NCI-H2171 (cell line): ENCODE results near the gene MICALL2.

Experiments used
- DNase-seq: peaks from one replicate; lab custom pipeline; 2025; lab: John Stamatoyannopoulos, UW

MICALL2 gene

GRCh38 chr7:1413936-1414639 is 45.2 kb downstream of the MICALL2 start:
- peak; percentile 44 for DNase-seq

DNA sequence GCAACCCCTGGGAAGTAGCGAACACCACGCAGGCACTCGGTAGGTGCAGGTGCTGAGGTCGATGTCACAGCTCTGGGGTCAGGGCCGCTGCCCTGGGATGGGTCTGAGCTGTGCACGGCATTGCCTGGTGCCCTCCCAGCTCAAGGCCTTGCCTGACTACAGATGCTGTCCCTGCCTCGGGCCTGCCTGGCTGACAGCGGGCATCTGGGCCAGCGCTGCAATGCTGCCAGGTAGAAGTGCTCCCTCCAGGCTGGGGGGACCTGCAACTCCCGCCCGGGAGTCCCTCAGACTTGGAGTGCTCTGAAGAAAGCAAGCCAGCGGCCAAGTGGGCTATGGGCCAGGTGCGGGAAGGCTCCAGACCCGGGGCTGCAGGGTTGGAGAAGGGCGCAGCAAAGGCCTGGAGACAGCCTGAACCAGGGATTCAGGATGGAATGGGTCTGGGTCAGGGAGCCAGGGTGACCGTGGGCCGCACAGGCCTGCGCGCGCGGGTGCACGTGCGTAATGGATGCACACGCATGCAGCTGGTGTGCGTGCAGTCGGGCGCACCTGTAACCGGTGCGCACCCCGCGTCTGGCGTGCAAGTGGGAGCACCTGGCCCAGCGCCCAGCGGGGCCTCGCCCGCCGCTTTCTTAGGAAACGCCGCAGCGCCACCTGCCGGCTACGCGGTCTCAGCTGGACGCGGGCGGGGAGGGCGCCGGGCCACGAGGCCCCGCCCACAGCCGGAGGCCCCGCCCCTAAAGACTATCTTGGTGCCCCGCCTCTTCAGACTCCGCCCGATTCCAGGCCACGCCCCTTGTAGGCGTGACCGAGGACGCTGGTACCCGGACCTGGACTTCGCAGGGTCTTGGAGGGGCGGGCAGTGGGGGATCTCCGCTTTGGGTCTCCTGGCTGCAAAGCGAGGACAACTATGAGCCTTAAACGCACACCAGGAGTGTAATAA is 46.7 kb downstream of the MICALL2 start:
- peak; percentile 93 for DNase-seq

DNA sequence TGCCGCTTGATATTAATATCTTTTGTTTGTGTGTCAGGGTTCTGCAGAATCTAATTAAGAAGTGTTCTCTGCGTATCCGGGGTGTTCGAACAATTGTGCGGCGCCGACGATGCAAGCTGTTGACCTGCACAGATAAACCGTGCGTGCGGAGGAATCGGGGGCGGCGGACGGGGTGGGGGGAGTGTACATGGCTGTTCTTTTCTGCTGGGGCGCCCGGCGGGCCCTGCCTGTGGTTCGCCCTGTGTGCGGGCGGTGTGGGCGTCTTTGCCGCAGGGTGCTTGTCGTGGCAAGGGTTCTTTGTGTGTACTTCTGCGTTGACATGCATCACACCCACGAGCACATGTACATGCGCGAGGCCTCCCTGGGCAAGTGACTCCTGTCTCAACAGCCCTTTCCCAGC is 47.9 kb downstream of the MICALL2 start:
- DNase-seq: no peak

DNA sequence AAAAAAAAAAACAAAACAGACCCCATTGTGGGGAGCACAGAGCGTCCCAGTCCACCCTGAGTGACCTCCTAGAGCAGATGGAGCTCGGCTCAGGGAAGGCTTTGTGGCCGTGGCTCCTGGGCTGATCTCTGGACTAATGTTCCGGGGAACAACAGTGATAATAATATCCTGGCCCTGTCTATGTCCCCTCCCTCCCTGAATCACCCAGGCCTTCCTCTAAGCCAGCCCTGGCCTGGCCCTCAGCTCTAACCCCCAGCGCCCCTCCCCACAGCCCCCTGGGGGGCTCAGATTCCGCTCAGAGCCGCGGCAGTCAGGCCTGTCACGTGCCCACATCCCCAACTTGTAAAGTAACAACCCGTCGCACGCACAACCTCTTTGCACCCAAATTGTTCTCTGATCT is 48.3 kb downstream of the MICALL2 start:
- DNase-seq: no peak

DNA sequence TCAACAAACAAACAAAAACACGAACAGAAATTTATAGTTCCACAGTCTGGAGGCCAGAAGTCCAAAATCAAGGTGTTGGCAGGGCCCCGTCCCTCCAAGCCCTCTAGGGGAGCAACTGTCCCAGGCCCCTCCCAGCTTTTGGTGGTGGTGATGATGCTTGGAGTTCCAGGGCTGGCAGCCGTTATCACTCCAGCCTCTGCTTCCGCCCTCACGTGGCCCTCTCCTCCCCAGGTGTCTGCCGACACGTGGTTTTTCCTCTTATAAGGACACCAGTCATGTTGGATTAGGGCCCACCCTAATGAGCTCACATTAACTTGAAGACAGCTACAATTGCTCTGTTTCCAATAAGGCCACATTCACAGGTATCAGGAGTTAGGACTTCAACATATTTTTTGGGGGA is 49.7 kb downstream of the MICALL2 start:
- no peak for DNase-seq

DNA sequence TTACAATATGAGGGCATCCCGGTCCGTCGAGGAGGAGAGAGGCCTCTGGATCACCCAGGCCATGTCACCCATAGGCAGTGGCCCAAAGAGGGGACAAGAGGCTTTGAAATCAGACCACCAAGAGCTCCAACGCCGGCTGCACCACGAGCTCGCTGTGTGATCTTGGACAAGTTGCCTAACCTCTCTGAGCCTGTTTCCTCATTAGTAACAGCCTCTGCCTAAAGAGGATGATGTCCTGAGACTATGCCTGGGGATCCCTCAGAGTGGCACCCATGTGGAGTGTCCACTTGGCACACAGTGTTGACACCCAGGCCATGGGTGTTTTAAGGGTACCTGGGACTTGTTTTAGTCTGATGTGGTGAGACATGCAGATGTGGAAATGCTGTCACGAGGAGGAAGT is 50.8 kb downstream of the MICALL2 start:
- no peak for DNase-seq

- no peak for DNase-seq
Observed at GRCh38 chr7:1407892-1408291, 51.4 kb downstream of the MICALL2 start.

GRCh38 chr7:1404898-1405548 is 54.2 kb downstream of the MICALL2 start:
- DNase-seq: no peak

- no peak for DNase-seq
Observed at GRCh38 chr7:1404460-1404809, 54.8 kb downstream of the MICALL2 start.

- DNase-seq: no peak
Observed at GRCh38 chr7:1403638-1404459, 55.4 kb downstream of the MICALL2 start.

DNA sequence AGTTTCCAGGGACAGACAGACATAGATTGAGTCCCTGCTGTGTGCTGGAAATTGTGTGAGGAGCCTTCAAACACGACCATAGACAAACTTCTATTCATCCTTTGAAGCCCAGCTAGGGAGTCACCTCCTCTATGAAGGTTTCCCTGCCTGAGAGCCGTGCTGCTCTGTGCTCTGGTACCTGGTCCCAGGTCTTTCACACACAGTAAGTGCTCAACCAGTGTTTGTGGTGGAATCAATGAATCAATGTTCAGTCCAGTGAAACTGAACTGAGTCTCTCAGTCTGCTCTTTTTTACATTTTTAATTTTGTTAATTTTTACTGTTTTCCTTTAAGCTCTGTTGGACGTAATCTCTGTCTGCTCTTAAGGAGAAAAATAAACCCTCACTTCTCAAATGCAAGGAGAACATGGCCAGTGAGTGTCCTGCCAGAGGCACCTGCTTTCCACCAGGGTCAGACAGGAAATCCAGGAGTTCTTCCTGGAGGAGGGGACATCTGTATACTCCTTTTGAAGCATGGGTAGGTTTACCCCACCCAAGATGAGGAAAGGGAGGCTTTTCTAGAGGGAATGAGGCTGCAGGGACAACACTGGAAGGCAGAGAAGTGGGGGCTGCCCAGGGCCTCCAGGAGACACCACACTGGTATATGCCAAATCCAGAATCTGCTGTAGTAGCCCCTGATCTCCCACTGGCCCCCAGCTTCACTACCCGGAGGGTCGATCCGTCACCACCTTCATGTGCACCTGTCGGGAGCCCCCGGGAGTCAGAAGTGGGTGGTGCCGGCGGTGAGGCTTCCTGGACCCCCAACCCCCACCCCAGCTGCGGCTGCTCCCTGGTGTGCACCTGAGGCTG is 56.3 kb downstream of the MICALL2 start:
- DNase-seq: no peak

- DNase-seq: no peak
Observed at GRCh38 chr7:1402110-1402790, 57.0 kb downstream of the MICALL2 start.

DNA sequence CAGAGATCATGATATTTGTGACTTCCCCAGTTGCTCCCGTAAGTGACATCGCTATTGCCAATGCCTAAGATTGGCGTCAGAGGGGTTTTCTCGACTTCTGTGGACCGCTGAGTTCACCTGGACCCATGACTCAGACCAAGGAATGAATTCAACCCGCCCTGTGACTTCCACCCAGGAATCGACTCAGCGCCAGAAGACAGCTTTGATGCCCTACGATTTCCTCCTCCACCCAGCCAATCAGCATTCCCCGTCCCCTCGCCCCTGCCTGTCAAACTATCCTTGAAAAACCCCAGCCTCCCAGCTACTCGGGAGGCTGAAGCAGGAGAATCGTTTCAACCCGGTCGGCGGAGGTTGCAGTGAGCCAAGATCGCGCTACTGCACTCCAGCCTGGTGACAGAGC is 58.3 kb downstream of the MICALL2 start:
- no peak for DNase-seq

DNA sequence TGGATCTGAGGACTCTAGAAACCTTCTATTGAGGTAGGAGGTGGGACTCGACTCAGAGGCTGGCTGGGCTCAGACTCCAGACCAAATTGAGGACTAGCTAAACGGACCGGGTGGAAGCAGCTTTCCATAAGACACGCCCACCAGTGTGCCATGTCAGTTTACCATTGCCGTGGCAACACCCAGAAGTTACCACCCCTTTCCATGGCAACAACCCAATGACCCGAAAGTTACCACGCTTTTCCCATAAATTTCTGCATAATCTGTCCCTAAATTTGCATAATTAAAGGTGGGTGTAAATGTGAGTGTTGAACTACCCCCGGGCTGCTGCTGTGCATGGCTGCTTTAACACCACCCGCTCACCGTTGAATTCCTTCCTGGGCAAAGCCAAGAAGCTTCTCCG is 58.9 kb downstream of the MICALL2 start:
- no peak for DNase-seq

DNA sequence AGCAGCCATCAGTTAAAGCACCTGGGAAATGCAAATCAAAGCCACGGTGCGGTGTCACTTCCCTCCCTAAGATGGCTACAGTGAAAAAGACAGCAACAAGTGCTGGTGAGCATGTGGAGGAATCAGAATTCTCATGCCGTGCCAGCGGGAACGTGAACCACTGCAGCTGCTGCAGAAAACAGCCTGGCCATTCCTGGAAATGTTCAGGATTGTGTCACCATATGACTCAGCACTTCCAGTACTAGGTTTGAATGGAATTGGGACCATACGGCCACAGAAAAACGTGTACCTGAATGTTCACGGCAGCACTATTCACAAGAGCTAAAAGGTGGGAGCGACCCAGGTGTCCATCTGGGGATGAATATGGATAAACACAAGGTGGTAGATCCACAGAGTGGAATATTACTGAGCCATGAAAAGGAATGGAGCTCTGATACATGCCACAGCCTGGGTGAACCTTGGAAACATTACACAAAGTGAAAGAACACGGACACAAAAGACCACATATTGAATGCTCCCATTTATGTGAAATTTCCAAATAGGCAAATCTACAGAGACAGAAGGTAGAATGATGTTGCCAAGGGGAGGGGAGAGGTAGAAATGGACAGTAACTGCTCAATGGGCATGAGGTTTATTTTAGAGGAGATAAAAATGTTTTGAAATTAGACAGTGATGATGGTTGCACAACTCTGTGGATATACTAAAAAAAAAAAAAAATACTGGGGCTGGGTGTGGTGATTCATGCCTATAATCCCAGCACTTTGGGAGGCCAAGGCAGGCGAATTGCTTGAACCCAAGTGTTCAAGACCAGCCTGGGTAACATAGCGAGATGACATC is 61.6 kb downstream of the MICALL2 start:
- DNase-seq: no peak

DNA sequence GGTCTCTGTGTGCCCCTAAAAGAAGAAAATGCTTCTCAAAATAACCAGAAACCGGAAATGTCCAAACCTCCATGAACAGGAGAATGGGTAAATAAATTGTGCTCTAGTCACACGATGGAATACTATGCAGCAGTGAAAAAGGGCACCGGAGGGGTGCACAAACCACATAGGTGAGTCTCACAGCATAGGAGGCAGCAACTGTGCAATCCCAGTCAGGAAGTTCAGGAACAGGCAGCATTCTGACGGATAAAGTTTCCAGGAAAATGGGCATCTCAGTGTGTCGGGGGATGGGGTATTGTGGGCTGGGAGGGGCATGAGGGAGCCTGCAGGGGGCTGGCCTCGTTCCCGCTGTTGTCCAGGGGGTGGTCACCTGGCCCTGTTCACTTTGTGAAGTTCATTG is 63.1 kb downstream of the MICALL2 start:
- DNase-seq: no peak

DNA sequence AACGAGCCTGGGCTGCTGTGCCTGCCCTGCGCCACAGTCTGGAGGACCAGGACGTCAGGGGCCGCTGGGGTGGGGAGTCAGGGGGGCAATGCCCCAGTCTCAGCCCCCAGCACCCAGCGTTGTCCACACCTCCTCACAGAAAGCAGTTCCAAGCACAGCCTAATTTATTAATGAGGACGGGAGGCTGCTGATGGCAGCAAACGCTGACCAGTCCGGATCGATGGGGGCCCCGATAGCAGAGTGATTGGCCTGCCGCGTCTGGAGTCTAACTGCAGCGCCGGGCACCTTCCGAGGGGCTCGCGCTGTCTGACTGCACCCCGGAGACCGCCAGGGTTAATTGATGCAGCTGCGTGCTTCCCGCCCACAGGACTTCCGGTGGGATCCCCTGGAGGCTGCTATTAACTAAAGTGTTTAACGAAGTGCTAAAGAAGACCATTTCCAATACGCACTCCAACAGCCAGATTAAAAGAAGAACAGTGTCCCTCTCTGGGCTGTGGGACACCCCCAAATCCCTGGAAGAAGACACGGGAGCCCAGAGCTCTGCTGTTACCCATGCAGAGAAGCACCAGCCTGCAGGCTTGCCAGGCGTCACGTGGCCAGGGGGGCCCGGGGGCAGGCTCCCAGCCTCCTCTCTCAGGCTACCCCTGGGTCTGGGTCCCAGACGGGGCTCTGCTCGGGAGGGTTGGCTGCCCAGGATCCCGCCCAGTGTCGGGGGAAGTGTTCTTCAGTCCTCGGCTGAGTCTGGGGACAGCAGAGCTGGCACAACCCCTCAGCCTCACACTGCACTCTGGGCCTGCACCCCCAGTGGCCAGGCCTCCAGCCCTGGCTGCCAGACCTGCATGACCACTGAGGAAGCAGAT is 63.8 kb downstream of the MICALL2 start:
- DNase-seq: no peak

- DNase-seq: no peak
Observed at GRCh38 chr7:1394371-1394770, 64.9 kb downstream of the MICALL2 start.

GRCh38 chr7:1393421-1393820 is 65.8 kb downstream of the MICALL2 start:
- no peak for DNase-seq
